LHCN-M2 (cell line): ENCODE measurements around the gene PIGV. TPM values are rescaled to one million over a fixed set of nuclear protein-coding genes. Genes with fewer than 3 reads are reported as not detected.

Source experiments
- DNase-seq: peaks from one replicate; pipeline ENCODE4 v3.0.0-alpha.2; 2012; ENCODE audit warnings: low read depth
- polyA plus RNA-seq: library from polyadenylated mRNA; unstranded; fragments of >200 nt; gene quantifications from one replicate; pipeline ENCODE4 v1.2.1, GENCODE V29; 2012; ENCODE audit warnings: missing spikeins
- total RNA-seq: library from RNA; depleted of rRNA; stranded (reverse); fragments of >200 nt; gene quantifications from 2 replicates; pipeline ENCODE4 v1.2.3, GENCODE V29; 2014; rRNA removed

Gene PIGV
- 17.7 and 20.8 TPM in 2 replicates for total RNA-seq
- 13.3 TPM for polyA plus RNA-seq

DNA sequence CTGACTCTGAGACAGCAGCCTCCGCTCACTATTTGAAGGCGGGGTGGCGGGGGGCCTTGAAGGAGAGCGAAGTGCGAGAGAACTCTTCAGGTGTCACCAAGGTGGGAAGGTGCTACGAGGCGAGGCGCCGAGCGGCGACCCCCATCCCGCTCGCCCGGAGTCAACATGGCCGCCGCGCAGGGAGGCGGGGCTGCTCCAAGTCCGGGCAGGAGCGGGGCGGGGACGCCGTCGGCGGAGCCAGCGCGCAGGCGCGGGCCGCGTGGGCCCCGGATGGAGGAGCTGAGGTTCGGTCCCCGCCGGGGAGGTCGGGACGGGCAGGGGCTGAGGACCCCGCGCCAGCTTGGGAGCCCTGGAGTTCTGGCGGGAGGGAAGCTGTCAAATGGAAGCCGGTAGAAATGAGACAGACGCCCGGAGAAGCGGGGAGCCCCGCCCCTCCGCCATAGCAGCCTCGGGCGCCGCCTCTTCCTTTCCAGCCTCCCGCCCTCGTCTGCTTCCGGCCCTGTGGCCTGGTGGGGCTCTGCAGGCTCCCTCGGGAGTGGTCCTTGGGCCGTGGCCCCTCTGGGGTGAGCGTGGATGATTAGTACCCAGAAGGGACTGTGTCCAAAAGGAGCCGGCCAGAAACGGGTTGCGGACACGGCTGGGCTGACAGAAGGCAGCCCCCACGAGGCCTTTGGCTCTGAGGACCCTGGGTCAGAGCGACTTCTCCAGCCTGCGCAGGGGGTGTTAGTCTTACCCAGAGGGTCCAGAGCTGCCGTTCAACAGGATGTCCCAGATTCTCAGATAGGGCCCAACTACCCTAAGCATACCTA lies at the start of gene PIGV:
Gene PIGV, plus strand, starts transcription at position 245 of the 809 bp plus-strand sequence. CDS start 2,866 bp downstream, outside the sequence.
- peak; percentile 75 for DNase-seq

DNA sequence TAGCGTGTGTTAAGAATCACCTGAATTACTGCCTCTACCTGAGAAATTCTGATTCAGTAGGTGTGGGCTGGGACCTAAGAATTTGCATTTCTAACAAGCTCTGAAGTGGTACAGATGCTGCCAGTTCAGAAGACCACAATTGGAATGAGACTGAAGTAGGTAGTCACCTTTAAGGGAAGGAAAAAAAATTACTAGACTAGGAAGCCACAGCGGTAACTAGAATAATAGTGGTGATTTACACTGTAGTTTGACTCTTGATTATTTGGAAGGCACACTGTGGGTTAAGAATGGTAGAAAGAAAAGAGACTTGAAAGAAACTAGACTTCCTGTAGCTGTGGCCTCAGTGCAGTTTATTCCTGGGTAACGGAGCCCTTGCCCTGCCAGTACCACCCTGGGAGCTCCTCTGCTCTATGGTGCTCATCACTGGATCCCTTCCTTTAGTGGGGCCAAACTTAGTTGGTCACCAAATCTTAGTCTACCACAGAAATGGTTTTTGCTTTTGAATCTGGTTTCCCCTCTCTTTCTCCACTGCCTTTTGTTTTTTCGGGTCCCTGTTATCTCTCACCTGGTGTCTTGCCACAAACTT lies 48.3 kb upstream of the PIGV start:
- DNase-seq: no peak

DNA sequence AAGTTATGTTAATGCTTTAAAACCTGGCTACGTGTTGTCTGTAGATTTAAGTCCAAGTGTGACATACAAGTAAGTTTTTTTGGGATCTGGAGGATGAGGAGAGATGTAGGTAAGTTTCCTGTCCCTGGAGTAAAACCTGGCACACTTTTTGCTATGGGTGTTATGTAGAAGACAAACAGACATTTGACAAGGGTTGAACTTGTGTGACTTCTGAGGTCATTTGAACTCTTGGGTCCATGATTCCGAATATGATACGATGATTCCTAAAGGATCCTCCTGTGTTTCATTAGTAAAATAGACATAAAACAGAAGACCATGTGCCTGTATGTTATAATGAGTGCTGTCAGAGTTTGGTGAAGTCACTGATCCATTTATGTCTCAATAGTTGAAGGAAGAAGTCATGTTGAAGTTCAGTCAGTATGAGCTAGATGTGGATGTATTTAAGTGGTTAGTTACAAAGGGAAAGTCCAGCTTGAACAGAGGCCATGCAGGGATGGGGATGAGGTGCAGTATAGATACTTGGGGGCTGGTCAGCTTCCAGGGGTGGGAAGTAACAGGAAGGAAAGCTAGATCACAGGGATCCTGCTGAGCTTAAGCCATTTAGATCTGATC lies 47.6 kb upstream of the PIGV start:
- no peak for DNase-seq

DNA sequence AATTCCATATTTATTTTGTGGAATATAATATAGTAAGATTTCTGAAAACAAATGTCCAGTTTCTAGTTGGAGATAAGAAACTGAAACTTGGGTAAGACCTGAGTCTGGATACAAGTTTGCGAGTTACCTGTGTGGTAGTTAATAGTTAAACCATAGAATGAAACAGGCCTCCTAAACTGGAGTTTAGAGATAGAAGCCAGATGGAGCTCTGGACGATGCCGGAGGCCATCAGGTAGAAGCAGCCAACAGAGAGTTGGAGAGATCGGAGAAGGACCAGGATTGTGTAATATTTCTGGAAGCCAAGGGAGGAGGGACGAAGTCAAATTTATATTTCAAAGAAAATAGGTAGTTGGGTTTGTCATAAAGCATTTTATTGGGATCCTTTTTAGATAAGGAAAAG lies 46.8 kb upstream of the PIGV start:
- no peak for DNase-seq

DNA sequence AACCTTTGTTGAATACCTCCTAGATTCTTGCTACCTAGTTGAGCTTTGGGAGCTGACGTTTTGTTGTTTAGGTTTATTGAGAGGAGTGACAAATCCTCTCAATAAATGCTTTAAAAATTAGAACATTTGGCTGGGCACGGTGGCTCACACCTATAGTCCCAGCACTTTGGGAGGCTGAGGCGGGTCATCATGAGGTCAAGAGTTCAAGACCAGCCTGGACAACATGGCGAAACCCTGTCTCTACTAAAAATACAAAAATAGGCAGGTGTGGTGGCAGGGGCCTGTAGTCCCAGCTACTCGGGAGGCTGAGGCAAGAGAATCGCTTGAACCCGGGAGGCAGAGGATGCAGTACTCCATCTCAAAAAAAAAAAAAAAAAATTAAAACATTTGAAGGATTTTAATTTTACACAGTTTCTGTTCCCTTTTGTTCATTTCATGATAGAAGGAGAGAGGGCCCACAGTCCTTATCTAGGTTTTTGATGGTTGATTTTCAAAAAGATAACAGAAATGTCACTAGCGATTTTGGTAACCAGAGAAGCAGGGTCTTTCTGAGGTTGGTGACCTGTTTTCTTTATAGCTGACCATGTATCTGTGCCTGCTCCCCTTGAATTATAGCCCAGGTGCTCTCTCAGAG lies 44.2 kb upstream of the PIGV start:
- no peak for DNase-seq

DNA sequence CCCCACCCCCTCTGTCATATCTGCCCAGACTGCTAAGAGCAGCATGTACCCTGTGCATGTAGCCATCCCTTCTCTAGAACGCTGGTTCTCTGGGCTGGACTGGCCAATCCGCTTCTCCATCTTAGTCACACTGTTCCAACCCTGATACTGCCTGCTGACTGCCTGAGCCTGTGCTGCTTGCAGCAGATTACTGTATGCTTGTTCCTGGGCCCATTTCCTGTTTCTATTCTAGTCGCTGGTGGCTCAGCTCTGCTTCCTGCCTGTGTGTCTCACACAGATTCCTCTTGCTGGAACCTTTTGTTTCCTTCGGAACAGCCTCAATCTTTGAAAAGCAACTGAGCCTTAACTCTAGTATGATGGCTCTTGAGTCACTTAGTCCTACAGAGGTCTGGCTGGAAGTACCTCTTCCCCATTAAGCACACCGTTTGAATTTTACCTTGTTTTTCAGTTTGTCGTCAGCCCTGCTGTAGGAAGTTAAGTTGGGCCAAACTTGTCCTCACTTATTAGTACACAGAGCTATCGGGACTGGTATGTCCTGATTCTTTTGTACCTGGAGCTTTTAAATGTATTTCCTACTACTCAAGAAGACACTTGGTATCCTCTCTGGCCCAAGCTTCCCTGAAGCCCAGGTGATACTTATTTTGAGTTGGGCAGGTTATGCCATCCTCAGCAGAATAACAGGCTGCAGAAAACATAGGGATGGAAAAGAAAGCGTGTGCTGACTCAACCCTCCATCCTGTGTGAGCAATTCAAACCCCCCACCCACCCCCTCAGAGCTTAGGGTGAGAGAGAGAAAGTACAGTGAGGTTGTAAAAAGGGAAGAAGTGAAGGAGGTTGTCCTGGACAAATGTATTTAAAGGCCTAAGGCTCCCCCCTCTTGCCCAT lies 43.4 kb upstream of the PIGV start:
- peak; percentile 73 for DNase-seq

DNA sequence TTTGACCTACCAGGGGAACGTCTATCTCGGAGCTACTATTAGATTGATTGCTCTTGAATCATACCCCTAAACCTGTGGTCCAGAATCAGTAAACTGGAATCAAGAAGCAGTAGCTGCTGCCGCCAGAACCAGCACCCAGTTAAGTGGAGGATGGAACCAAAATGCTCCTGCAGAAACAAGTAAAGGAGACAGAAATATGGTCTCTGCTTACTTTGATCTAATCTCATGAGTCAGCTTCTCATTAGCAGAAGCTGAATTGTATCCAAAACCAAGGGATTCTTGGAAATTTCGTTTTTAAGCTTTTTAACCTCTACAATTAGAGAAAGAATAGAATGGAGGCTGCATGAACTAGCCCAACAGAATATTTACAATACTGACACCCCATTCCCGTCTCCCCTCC lies 42.6 kb upstream of the PIGV start:
- no peak for DNase-seq

DNA sequence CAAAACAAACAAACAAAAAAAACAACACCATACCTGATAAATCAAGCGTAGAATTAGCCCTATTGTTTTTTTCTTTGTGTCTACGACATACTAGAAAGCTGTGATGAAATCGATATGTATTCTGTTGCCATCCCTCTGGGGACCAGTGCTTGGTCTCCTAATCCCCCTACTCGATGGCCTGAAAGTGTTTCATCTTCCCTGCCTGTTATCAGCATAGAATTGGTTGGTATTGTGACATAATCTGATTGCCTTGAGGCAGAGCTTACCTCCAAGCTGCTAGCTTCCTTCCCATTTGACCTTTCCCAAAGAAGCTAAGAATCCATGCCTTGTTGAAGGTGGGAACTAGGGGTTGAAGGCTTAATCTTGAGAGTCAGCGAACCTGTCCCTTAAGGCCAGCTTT lies 40.7 kb upstream of the PIGV start:
- DNase-seq: no peak

DNA sequence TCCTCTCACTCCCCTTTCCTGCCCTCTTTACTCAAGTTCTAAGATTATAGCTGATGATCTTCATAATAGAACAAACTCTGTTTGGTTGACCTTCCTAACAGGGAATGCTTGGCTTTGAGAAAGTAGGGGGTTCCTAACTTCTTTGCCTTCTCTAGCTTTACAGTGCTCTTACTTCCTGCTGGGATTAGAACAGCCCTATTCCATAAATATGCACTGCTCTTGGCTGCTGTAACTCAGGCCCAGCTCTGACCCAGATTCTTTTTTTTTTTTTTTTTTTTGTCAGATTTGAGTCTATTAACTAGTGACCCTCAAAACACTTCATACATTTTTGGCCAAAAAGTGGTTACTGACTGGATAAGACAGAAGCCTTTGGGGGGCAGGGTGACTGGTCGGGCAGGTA lies 39.4 kb upstream of the PIGV start:
- no peak for DNase-seq

DNA sequence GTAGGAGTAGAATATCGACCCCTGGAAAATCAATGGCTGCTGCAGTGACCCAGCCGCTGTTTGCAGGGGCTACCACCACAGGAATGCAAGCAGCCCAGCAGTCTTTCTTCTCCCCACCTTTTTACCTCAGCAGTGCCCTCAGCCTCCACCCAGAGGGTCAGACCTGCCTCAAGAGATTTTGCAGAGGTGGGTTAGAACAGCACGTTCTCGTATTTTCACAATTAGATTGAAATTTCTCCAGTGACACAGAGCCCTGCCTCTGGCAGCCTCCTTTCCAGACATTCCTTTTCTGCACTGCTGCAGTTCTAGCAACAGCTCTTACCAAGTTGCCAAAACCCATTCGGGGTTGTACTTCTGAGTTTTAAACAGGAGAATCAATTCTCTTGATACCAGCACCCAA lies 38.3 kb upstream of the PIGV start:
- no peak for DNase-seq

DNA sequence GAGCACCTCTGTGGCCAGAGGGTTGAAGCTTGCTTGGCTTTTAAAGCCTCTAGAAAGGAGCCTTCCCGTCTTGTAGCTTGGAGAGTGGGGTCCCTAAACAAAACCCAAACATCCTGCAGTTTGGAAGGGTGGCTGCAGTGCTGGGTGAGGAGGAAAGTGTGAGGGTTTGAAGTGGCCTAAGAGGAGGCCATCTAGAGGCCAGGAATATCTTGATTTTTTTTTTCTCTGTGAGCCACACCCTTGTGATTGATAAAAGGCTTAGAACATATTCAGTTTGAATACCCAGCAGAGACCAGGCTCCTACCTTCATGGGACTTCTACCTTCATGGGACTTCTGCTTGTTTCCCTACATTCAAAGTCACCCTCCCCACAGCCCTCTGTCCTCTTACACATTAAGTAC lies 37.3 kb upstream of the PIGV start:
- DNase-seq: no peak

DNA sequence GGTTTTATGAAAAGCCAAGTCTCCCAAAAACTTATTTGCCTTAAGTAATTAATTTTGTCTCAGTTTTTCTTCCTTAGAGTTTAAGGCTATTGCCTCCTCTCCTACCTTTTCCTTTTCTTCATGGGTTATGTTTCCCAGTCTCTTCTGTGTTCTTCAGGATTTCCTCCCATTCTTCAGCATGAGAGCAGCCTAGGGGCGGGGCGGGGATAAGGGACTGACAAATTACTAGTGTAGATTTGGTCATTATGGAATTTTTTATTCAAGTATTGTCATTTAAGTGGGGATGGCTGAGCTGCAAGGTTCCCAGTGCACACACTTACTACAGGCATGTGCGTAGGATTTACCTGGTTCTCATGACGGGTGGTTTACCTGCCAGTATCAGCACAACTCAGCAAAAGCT lies 35.2 kb upstream of the PIGV start:
- DNase-seq: no peak

DNA sequence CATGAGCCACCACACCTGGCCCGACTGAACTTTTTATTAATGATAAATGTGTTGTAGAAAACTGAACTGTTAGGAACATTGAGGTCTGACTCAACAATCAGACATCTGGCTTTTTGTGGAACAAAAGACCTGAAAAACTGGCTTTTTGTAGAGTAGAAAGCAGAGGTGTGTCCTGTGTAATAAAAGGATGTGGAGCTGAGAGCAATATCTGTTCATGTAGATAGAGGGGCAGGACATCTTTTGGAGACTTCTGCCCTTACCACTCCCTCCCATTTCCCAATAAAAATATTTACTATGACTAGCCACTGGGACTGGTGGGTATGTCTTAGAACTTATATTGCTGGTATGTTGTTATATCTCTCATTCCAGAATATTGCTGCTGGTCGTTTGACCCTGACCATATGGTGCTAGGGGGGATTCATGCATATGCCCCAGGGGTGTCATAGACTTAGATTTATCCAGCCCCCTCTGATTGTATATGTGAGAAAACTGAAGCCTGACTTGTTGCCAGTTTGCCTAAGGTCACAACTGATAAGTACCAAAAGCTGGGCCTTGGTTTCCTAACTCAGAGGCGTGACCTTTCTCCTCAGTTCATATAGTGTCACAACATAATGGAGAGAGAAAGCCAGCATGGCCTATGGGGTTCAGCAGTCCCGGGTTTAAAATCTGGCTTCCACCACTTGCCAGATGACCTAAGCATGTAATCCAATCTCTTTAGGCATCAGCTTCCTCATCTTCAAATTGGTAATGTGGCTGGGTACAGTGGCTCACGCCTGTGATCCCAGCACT lies 33.5 kb upstream of the PIGV start:
- DNase-seq: no peak

DNA sequence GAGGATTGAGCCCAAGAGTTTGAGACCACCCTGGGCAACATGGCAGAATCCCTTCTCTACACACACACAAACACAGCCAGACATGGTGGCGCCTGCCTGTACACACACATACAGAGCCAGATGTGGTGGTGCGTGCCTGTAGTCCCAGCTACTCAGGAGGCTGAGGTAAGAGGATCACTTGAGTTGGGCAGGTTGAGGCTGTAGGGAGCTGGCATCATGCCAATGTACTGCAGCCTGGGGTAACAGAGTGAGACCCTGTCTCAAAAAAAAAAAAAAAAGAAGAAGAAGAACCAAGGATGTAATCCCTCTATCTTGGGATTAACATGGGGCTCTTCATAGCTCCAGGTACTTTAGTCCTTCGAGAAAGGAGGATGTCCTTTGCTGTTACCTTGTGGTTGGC lies 29.4 kb upstream of the PIGV start:
- no peak for DNase-seq

DNA sequence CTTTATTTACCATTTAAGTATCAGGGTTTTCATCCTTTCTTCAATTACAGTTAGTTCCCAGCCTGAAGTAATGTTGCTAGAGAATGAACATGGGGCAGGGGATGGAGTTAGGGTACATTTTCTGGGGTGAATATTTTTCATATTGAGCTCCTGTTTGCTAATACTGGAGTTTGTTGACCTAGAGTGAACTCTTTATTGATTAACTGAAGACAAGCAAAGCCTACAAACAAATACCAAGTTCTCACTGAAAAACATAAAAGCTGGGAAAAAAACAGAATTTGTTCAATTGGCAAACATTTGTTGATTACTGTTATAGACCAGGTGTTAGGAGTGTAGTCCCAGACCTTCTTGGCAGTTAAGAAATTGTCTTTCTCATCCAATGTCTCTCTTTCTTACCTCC lies 28.2 kb upstream of the PIGV start:
- no peak for DNase-seq

DNA sequence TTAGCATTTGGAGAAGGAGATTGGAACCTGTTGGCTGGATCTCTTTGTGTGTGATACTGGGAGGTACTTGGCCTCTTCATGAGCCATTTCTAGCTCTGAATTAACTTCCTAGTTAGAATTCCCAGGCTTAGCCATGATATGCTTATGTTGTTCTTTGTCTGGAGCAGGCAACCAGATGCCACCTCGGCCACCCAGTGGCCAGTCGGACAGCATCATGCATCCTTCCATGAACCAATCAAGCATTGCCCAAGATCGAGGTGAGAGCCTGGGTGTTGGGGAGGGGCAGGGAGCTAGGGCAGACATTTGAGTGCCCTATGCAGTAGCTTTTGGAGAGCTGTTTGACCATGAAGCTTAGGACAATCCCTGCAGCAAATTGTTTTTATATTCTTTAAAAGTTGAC lies 26.5 kb upstream of the PIGV start:
- DNase-seq: peak; percentile 25

DNA sequence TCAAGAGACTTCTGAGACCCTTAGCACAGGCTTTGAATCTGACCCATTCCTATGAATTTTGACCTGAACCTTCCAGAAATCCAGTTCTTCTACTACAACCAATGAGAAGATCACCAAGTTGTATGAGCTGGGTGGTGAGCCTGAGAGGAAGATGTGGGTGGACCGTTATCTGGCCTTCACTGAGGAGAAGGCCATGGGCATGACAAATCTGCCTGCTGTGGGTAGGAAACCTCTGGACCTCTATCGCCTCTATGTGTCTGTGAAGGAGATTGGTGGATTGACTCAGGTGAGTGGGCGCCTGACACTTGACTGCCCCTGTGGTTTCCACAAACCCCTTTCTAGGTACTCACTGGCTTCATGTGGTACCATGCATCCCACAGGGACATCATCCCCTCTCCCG lies 20.0 kb upstream of the PIGV start:
- no peak for DNase-seq

DNA sequence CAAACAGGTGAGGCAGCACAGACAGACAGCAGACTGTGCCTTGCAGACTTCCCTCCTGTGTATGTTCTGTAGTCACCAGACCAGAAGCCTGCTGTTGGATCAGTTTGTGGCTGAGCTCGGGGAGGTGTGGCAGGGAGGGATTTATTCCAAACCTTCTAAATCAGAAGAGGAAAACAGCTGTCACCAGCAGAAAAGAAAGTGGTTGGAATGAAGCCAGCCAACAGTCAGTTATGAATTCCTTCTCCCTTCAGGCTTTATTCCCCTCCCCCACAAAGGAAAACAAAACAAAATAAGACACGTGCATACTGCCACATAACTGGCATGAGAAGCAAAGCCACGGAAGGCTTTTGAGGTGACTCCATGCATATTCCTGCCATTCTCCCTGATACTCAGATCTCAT lies 19.0 kb upstream of the PIGV start:
- peak; percentile 98 for DNase-seq

DNA sequence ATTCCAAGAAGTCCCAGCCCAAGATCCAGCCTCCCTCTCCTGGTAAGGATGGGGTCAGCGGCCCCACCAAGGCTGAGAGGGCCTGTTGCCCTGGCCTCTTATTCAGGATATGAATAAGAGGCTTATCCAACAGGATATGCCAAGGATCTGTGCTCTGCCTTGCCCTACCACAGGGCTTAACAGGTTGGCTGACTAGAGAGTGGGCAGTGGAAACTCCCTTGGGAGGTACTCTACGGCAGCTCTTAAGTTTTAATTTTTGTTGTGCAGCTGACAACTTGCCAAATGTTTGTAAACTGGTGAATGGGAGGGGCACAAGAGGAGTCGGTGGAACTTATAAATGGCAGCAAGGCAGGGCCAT lies 16.5 kb upstream of the PIGV start:
- no peak for DNase-seq

DNA sequence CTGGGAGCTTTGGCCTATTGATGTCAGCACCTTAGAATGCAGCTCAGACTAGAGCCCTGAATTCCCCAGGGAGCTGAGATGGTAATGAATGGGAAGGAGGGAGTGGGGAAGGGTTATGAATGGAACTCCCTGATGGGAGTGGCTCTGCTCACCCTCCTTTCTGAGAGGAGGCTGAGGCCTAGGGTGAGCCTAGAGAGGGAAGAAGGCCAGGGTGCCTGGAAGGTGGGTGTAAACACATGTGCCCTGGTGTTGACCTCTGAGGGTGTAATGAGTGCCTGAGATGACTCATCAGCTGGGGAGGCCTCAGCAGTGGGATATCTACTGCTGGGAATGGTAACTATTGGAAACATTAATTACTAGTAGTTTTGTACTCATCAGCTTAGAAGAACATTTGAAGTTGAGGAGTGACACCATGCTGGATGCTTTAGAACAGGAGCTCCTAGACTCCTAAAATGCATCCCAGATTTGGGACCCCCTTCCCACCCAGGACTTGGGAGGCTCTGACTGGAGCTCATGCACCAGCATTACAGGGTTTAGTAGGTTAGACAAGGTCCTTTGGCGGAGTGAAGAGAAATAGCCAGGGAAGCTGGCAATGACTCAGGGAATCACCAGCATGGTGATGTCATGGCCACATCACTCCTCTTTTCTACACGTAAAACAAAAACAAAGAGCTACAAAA lies 16.0 kb upstream of the PIGV start:
- DNase-seq: peak; percentile 94
